ENCODE data around the gene MYO1D. TPM values are rescaled to one million over a fixed set of nuclear protein-coding genes. Genes with fewer than 3 reads are reported as not detected.

The MYO1D gene
- total RNA-seq, 1 donor from 2014 or later, result 73.3 TPM

DNA sequence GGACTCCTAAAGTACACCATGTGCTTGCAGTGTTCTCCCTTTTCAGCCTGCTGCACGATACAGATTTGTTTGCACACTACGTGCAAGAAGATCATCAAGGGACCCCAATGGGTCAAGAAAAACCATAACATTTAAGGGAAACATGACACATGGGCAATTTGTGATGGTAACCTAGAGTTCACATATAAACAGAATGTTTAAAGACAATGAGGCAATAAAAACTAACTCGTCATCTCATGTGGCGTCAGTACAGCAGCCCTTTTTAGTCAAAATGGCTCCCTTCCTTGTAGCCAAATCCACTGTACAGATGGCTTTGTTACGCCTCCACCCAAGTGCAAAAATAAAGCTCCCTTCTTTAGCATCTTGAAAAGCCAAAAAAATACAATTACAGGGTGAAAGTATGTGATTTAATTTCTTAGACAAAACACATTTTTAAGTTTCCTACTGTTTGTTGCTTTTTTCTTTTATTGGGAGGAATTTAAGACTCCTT, 216.4 kb downstream of the MYO1D start:
- intact Hi-C loops (cut with DNase I), result no loop called here
- no peak for TF ChIP-seq CTCF (IDR thresholded peaks at IDR 0.05)
- no peak overlapping the region for H3K27ac ChIP-seq
- no peaks in the 10 kb centered on the region for H3K27me3 ChIP-seq
- no peaks in the 10 kb centered on the region for H3K4me1 ChIP-seq
- H3K9me3 ChIP-seq, result no peaks in the 10 kb centered on the region
- no peak overlapping the region for H3K4me3 ChIP-seq
- DNase-seq (no peak), ATAC-seq (no peak)
- H3K36me3 ChIP-seq, result no peaks in the 10 kb centered on the region

GRCh38 chr17:32659419-32659842, 217.5 kb downstream of the MYO1D start:
- Histone ChIP-seq H3K27ac (no peak overlapping the region), H3K36me3 (peaks cover under 1% of the 10 kb centered on the region), H3K4me1 (no peaks in the 10 kb centered on the region), H3K27me3 (no peaks in the 10 kb centered on the region), H3K4me3 (no peak overlapping the region), H3K9me3 (no peaks in the 10 kb centered on the region)
- peak; percentile 93 for TF ChIP-seq CTCF (IDR thresholded peaks at IDR 0.05)
- intact Hi-C loops (cut with DNase I), result no loop called here
- ATAC-seq, result peak; percentile 94
- DNase-seq, result peak; percentile 70

DNA sequence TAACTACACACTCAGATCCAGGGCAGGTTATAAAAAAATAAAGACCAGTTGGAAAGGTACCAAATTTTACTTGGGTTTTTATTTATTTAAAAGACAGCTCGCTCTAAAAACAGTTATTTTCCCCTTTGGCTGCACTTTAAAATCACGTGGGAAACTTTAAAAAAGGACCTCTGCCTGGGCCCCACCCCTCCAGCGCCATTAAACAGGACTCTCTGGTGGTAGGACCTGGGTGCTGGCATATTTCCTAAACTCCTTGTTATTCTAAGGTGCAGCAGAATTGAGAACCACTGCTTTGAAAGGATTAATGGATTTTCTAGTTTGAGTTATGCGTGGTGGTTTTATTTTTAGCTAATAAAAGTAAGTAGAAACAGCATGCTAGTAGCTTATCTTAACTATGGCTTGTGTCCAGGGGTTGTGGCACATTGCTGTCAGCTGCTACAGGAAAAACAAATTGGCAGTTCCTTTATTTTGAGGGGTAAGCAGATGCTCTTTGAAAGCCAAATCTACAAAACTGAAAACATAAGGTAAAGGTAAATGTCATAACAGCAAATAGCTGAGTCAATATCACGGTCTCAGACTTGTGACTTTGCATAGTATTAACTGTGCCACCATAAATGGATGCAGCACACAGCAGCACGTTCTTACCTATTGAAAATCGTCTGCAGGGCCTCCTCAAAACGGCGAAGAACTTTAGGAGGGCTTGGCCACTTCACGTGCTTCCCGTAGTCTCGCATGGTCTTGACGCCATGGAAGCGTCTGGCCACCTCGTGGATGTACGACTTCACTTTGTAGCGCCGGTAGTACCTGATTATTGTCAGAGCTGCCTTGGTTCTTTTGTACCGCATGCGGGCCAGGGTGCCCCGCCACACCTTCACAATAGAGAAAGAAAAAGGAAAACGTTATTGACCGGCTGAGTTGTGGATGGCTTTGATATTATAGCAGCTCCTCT, 218.2 kb downstream of the MYO1D start:
- intact Hi-C loops (cut with DNase I), result no loop called here
- Histone ChIP-seq H3K4me3 (no peak overlapping the region), H3K27ac (no peak overlapping the region), H3K36me3 (peaks cover 8% of the 10 kb centered on the region), H3K4me1 (no peaks in the 10 kb centered on the region), H3K27me3 (no peaks in the 10 kb centered on the region), H3K9me3 (no peaks in the 10 kb centered on the region)
- no peak for TF ChIP-seq CTCF (IDR thresholded peaks at IDR 0.05)
- ATAC-seq (no peak), DNase-seq (no peak)

- TF ChIP-seq CTCF (IDR thresholded peaks at IDR 0.05), result no peak
- Histone ChIP-seq H3K27me3 (no peaks in the 10 kb centered on the region), H3K36me3 (peaks cover 21% of the 10 kb centered on the region), H3K9me3 (no peaks in the 10 kb centered on the region), H3K4me3 (no peak overlapping the region), H3K4me1 (no peaks in the 10 kb centered on the region), H3K27ac (no peak overlapping the region)
- DNase-seq, result no peak
- intact Hi-C loops (cut with DNase I), result no loop called here
- ATAC-seq, result no peak
Measured at GRCh38 chr17:32656886-32657285, 220.0 kb downstream of the MYO1D start.

DNA sequence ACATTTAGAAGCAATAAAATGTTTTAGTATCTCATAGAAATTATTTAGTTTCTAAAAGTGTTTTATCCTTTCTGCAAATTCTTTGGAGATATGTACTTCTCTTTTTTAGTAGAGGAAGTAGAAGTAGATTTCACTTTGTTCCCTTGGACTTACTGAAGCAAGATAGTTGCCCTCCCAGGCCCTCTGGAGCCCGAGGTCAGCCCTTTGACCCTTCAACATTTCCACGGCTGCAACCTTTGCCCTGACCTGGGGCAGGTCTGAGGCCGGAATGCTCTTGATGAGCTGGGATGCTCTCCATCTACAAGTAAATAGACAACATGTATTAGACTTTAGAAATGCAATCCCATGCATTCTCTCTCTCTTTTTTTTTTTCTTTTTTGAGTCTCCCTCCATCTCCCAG, 222.6 kb downstream of the MYO1D start:
- H3K27me3 ChIP-seq, result no peaks in the 10 kb centered on the region
- H3K4me3 ChIP-seq, result no peak overlapping the region
- TF ChIP-seq CTCF (IDR thresholded peaks at IDR 0.05), result no peak
- H3K27ac ChIP-seq, result no peak overlapping the region
- no peak for DNase-seq
- H3K9me3 ChIP-seq, result no peaks in the 10 kb centered on the region
- no peaks in the 10 kb centered on the region for H3K4me1 ChIP-seq
- peak; percentile 43 for ATAC-seq
- intact Hi-C loops (cut with DNase I), result no loop called here
- peaks cover 31% of the 10 kb centered on the region for H3K36me3 ChIP-seq

All from upper lobe of right lung (tissue), 1 donor.